Activated T-helper 9 cell treated with anti-CD3 and anti-CD28 coated beads, Interleukin-2, amount 50 U/mL, for 16 hours (primary cell): ENCODE data around the gene EMID1.

ENCODE experiments used
- DNase-seq: peaks from one replicate; pipeline ENCODE4 v3.0.0-alpha.2; 2020; ENCODE audit warnings: low read depth

The EMID1 gene

DNA sequence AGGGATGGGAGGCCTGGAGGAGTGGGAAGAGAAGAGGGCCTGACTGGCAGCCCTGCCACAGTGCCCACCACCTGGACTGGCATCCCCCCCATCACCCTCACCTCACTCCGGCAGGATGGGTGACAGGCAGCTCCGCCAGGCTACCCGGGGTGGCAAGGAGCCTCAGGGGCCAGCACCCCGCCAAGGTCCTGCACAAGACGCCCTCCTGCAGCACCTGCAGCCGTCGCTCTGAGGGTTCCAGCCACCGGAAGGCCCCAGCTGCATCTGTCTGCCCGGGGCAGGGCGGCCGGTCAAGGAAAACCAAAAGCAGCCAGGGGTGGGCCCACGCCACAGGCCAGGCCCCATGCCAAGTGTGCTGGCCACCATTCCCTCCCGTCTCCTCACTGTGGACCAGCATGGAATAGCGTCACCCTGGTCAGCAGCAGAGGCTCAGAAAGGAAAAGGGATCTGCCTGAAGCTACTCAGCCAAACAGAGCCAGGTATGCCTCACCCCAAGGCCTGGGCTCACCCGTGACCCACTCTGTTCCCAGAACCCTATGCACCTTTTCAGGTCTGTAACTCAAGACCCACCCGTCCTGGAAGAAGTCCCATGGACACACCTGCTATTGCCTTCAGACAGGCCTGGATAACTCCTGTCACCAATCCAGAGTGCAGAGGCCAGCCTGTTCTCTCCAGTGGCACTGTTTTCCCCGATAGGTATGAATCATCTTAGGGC lies 55.1 kb downstream of the EMID1 start:
- DNase-seq: no peak

DNA sequence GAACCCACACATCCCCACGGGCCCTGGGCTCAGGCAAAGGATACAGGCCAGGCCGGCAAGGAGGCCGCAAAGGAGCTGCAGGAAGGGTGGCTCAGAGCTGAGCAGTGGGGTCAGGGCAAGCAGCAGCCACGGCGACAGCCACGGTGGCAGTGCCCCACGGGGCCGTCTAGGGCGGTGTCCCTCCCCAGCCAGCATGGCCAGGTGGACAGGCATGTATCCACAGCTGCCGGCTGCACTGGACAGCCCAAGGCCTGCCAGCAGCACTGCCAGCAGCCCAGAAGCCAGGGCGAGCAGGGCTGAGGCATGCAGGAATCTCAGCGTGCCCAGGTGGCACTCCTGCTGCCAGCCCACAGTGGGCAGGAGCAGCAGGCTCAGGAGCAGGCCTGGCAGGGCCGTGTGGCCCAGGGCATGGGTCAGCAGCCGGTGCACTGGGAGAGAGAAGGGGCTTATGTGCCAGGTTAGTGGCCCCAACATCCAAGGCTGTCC lies 58.1 kb downstream of the EMID1 start:
- DNase-seq: no peak

DNA sequence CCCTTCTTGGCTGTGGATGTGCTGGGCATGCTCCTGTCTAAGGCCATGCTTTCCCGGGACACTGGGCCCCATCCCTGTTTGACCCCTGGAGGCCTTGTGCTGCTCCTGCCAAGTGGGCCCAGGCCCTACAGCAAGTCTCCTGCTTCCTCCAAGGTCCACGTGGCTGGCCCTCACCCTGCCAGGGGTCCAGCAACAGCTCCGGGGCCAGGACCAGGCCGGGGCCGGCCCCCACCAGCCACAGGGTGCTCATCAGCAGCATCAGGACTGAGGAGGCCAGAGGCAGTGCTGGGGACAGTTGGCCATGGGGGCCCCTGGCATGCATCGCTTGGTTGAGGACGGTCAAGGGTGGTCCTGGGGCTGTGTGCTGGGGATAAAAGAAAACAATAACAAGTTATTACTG lies 59.6 kb downstream of the EMID1 start:
- no peak for DNase-seq

DNA sequence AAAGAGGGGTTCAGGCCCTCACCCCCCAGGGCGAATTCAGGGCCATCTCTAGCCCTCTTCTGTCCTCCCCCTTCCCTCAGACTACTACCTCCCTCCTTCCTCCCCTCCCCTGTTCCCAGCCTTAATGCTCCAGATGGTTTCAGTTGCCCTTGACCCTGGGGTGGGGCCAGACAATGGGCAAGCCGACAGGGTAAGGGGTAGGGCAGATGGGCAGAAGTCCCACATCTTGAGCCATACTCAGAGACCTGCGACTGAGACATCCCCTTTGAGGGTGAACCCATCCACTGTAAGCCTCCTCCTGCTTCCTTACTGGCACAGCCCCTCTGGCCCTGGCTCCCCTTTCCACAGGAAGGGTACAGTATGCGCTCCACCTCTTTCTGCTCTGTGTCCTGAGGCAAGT lies 60.2 kb downstream of the EMID1 start:
- no peak for DNase-seq

DNA sequence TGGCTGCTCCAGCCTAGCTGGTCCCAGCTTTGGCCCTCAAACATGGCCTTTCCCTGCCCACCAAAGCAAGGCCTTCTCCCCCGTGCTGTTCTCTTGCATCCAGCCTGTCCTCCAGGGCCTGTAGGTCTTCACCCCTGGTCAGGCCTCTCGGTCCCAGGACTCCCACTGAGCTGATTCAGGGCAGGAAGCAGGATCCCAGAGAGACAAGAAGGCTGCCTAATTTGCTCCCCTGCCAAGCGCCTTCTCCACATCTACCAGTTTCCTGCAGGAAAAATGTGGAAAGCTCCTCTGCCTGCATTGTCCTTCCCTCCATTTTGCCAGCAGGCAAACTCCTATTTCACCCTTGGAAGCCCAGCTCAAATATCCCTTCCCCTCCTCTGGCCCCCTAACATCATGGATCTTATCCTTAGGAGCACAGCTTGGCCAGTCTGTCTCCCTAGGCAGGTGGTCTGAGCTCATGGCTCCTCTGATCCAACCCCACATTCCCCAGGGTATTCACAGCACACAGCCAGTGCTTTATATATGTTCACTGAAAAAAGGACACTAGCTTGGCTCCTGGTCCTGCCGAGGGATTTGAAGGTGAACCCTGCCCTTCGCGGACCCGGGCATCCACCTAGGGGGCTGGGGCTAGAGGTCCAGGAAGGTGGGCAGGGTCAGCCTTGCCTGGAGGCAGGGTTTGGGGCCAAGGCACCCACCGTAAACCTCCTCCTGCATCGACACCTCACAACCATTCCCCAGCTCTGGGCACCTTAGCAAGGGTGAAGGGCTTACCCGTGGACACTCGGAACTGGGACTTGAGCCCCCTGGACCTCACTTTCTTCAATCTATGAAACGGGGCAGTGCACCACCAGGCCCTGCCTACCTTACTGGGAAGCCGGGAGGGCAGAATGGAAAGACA lies 61.1 kb downstream of the EMID1 start:
- DNase-seq: no peak

DNA sequence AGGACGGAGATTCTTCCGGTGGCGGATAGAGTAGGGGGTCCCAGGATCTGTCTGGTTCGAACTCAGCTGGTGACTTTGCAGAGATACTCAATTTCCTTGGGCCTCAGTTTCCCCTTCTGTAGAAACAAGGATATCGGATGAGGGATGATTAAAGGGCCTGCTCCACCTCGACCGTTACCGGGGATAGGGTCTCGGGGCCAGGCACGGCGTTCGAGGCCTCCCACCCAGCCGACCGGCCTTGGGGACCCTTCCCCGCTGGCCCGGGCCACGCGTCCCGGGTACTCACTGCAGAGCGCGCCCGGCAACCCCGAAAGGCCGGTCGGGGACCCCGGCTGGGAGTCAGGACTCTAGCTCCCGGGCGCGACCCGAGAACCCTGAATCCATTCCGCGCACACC lies 61.8 kb downstream of the EMID1 start:
- no peak for DNase-seq

DNA sequence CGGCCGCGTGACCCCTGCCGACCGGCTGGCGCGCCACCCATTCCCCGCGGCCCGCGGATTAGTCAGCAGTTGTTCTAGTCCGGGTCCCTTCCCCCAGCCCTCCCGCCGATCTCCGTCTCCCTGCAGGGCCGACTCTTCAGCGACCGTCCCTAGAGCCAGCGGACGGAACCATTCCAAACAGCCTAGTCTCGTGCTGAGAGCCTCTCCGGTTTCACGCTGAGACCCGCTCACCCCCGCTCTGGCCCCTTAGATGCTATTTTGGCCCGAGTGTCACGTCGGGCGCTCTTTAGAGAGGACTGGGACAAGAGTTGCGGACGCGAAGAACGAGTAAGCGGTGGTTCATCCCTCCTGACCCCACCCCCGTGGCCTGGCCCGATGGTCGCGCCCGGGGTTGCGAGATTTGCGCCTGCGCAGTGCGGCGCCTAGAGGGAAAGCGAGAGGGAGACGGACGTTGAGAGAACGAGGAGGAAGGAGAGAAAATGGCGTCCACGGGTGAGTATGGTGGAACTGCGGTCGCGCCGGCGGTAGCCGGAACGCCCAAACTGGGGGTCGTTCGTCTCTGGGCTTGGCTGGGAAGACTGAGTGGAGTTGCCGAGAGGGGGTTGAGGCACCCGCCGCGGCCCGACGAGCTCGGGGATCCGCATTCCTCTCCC lies 62.3 kb downstream of the EMID1 start, which contains the start of the genes EWSR1 and RHBDD3:
EWSR1 (plus strand) TSS at position 411 of the 653 bp plus-strand sequence; CDS start at position 480, 69 bp downstream.
RHBDD3 (minus strand) TSS at position 124 of the 653 bp plus-strand sequence. CDS start 2,355 bp downstream, outside the sequence.
- peak; percentile 93 for DNase-seq

DNA sequence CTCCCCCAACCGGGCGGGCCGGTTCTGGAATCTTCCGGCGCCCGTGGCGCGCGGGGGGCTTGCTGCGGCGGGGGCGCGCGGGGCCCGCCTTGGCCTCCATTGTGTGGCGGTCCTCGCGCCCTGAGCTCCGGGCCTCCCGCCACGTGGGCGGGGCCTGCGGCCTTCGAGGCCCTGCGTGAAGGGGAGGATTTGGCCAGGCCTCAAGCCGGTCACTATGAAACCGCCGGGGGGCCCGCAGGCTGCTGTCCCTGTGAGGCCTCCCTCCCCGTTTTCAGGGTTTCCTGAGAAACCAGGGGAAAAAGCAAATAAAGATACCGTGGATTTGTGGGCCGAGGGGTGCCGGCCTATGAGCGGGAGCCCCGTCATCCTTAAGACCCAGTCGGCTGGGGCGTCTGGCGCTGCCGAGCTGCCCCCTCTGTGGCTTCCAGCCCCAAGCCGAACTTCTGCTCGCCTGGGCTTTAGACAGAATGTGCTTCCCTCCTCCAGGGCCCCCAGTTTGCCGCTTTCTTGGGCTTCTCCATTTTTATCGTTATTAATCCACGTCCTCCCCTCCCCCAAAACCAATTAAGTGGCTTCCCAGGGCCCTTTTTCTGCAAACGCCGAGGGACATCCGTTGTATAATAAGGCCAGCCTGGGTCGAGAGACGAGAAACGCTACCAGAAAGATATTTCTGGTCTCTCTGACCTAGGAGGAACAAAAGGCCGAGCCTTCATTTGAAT lies 63.0 kb downstream of the EMID1 start:
- DNase-seq: no peak

DNA sequence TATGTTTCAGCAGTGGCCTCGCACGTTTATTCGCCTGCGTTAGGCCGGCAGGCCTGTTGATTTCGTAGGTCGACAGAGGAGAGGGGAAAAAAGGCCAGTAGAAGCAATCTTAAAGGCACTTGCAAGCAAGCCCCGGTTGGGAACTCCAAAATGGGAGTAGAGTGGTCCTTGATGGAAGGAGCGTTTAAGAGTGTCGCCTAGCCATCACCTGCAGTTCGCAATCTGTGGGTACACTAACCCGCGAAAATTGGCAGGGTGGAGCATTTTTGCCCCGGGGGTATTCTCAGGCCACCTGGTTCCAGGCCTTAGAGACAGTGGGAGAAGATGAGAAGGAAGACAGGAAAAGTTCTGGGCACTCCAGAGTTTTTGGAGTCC lies 63.5 kb downstream of the EMID1 start:
- no peak for DNase-seq

DNA sequence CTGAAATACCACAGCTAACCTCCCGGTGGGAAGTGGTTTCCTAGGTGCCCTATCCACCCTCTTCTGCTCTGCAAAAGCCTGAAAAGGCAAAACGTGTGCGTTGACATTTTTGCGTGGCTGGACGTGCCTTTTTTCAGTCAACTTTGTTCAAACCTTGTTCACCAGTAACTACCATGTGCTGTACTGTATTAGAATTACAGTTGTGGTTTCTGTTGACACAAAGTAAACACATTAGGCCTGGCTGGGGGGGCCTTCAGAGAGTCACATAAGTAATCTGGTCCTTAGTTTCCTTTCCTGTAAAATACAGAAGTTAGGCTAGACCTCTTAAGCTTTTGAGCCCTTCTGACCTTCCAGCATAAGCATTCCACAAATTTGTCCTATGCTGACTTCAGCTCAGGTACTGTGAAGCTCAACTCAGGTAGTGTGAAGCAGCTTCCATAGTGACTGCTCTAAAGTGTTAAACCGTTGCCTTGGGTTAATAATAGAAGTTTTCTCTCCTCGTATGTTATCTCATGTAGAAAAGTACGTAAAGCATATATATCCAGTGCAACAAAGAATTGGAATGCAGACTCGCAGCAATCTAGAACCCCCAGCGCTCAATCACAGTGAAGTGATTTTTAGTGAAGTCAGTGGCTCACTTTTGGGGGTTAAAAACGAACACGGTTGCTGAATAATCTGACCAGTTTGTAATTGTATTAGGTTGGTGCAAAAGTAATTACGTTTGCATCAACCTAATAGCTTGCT lies 64.2 kb downstream of the EMID1 start:
- DNase-seq: no peak

DNA sequence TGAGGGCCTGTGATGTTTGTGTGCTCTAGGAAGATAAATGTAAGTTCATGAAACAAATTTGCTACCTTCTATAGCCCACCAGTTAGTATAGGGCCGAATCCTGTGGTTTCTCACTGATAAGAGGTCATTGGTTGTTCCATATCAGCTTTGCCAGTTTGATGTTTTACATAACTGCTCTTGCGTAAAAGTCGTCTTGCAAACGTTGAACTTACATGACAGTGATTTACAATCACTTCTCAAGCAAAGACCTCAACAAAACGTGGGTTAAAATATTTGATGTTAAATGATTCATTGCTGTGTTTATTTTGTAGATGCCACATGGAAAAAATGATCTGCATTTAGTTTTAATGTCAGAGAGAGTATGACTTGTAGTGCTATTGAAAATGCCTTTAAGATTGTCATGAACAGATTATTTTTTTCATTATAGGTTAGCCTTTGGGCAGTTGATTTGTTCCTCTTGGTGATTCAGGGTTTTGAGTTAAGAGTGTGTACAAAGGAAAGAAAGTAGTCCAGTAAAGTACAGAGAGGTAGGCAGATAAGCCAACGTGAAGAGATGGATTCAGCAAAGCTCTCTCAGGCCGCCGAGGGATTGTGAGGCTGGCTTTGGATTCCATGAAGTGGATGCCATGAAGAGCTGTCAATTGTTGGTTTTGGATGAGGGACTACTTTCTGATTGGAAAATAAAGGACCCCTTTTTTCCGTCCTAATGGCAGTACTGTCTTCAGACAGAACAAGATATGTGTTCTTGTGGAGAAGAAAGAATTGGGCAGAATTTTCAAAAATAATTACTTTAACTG lies 65.0 kb downstream of the EMID1 start:
- no peak for DNase-seq

DNA sequence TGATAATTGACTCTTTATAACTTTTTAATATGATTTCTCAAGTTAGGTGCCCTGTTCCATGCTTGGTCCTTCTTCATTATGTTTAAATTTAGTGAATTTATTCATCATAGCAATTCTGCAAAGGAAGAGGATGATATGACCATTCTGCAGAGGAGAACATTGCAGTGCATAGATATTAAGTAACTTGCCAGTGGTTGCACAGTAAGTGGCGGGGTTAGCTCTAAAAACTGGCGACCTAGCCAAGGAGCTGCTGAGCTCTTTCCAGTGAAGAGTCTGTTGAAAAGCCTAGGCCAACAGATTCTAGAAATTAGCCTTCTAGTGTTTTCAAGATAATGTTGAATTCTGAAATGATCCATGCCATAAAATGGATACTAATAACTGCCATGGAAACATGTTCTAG lies 66.9 kb downstream of the EMID1 start:
- DNase-seq: no peak

DNA sequence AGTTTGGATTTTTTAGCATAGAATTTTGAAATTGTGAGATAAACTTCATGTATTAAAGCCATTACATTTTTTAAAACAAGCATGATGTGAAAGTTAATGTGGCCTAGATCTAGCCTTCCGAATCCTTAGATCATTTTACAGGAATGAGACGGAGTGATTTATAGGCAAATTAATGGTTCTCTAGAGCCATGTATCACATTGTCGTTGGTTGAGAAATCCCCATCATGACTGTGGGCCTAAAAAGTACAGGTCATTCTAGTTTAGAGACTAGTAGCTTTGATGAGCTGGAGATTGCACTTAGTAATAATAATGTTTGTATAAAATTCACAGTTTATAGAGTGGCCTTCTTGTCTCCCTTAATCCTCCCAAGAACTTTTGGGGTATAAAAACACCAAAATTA lies 69.5 kb downstream of the EMID1 start:
- DNase-seq: no peak

DNA sequence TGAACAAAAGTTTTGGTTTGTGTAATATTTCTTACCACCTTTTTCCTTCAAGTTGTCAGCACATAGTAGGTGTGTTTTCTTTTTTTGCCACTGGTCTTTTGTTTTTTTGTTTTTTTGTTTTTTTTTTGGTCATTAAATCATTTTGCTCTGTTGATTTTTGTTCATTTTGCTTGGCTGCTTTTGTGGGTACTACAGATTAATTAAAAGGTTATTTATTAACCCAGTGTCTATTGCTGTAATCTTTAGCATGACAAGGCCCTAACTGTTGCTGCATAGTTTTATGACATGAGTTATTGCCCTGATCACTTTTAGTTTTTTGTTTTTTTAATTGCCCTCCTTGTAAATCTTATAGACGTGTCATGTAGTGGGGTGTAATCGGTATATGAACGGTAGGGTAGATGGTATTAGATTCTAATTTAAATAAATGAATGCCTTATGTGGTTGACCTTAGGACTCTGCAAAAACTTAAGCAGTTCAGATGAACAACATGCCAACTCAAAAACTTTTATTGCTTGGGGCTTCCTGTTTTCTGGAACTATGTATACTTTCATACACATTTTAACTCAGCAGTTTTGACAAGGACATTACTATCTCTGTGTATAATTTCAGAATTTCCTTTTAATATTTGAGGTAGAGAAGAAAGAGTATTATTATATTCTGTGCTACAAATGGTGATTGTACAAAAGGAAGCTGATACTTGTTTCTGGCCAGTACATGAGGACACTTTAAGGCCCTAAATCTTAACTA lies 70.3 kb downstream of the EMID1 start:
- no peak for DNase-seq

DNA sequence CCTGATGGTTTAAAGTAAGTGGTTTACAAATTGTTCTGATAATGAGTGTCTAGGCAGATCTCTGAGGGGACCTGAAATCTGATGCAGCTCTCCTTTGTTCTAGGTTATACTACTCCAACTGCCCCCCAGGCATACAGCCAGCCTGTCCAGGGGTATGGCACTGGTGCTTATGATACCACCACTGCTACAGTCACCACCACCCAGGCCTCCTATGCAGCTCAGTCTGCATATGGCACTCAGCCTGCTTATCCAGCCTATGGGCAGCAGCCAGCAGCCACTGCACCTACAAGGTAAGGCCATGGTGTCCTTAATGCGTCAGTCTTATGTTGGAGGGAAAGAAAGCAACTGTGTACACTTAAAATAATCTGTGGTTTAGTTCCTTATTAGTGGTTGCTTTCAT lies 72.2 kb downstream of the EMID1 start:
- DNase-seq: no peak

DNA sequence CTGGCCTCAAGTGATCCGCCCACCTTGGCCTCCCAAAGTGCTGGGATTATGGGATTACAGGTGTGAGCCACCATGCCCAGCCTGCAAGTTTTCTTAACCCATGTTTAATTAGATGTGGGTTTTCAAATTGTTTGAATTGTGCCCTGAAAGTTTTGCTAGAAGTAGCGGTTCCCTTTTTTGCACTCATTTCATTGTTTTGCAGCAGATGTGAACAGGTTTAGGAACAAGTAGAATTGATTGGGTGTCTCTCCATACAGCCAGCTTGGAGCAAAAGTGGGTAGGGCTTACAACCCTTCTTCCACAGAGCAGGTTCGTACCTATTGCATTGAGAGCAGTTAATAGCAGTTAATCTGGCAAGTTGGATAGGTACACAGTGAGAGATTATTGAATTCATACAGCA lies 78.5 kb downstream of the EMID1 start:
- DNase-seq: no peak

DNA sequence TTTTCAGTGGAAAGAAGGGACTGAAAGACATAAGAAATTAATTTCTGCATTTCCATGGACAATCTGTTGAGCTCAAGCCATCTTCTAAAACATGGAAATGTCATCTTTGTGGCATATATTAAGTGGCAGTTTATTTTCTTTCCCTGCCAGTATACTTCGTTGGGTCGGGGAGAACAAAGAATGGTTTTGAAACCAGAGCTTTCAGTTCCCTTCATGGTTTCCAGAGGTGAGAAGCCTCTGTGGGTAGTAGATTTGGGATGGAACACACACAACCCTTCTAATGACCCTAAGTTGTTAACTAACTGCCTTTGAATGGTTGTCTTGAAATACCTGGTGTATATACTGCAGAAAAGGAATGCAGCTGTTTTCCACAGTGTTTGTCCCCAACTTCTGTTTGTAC lies 83.1 kb downstream of the EMID1 start:
- DNase-seq: no peak

DNA sequence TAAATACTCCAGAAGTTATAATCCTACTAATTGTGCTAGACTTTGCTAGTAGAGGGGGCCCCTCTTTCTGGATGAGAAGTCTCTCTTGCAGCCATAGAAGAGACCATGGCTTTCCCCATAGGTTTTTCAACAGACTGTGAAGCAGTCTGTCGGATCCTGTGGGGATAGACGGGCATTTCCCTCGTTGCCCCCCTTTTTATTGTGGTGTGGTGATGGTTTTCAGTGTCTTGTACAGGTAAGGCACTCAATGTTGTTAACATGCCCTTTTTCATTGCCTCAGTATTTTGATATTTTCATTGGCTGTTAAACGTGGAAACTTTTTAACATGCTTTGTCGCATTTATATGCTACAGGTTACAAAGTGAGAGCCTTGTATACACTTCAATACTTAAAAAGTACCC lies 84.4 kb downstream of the EMID1 start:
- no peak for DNase-seq

DNA sequence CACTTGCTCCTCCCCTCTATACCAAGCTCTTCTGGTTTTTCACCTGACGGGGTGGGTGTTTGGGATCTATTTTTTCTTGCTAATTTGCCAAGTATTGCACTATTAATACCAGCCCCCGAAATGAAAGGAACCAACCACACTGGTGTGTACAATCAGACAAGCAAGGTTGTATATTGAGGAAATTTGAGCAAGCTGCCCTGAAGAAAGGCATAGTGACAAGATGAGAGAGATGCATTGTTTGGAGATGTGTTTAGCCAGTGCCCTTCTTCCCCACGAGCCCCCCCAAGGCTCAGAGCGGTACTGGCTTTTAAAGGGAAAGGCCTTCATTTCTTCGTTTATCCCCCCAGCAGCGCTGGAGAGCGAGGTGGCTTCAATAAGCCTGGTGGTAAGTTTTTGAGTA lies 85.5 kb downstream of the EMID1 start:
- DNase-seq: no peak

DNA sequence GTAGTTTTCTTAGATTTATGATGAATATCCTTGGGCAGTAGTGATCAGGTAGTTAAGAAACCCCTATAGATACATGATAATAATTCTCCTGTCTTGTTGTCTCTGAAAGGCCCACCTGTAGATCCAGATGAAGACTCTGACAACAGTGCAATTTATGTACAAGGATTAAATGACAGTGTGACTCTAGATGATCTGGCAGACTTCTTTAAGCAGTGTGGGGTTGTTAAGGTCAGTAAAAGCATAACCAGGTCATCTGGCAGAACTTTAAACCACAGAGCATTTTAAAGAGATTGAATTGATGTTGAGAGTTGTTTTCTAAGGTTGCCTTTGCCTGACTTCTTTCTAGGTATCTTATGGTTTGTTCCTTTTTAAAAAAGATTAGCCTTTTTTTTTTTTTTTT lies 86.7 kb downstream of the EMID1 start:
- no peak for DNase-seq
